ENCODE results near the gene TMEM184B.

TMEM184B gene

GRCh38 chr22:38221407-38221806 lies 51.4 kb downstream of the TMEM184B start:
- no peak for DNase-seq

- no peak for DNase-seq
Observed at GRCh38 chr22:38220653-38221386, 52.0 kb downstream of the TMEM184B start.

- no peak for DNase-seq
Observed at GRCh38 chr22:38220163-38220562, 52.6 kb downstream of the TMEM184B start.

GRCh38 chr22:38219632-38220031 lies 53.2 kb downstream of the TMEM184B start:
- no peak for DNase-seq

- peak; percentile 33 to 50 for DNase-seq
Observed at GRCh38 chr22:38218661-38219622, 53.9 kb downstream of the TMEM184B start.

GRCh38 chr22:38215156-38216038 lies 57.4 kb downstream of the TMEM184B start:
- DNase-seq: no peak

- DNase-seq: peak; percentile 53 to 66
Observed at GRCh38 chr22:38214302-38215056, 58.3 kb downstream of the TMEM184B start.

- DNase-seq: no peak
Observed at GRCh38 chr22:38213990-38214301, 58.9 kb downstream of the TMEM184B start.

- no peak for DNase-seq
Observed at GRCh38 chr22:38213319-38213989, 59.4 kb downstream of the TMEM184B start.

- DNase-seq: no peak
Observed at GRCh38 chr22:38212442-38212841, 60.4 kb downstream of the TMEM184B start.

- DNase-seq: no peak
Observed at GRCh38 chr22:38211556-38211955, 61.3 kb downstream of the TMEM184B start.

- DNase-seq: no peak
Observed at GRCh38 chr22:38208551-38208968, 64.2 kb downstream of the TMEM184B start.

- DNase-seq: no peak
Observed at GRCh38 chr22:38207898-38208432, 64.8 kb downstream of the TMEM184B start.

GRCh38 chr22:38205261-38206128 lies 67.3 kb downstream of the TMEM184B start:
- DNase-seq: no peak

- no peak for DNase-seq
Observed at GRCh38 chr22:38204784-38205183, 68.0 kb downstream of the TMEM184B start.

GRCh38 chr22:38203855-38204514 lies 68.8 kb downstream of the TMEM184B start:
- no peak for DNase-seq

- no peak for DNase-seq
Observed at GRCh38 chr22:38203090-38203810, 69.6 kb downstream of the TMEM184B start.

GRCh38 chr22:38202437-38203089 lies 70.2 kb downstream of the TMEM184B start:
- DNase-seq: peak; percentile 45 to 47

Measured in stimulated activated CD4-positive, alpha-beta T cell treated with anti-CD3 and anti-CD28 coated beads, Interleukin-2, amount 100 ng/mL, for 48 hours (primary cell).